Measurements from ENCODE around the gene ELL. TPM values are rescaled to one million over a fixed set of nuclear protein-coding genes. Genes with fewer than 3 reads are reported as not detected.

Gene ELL
- total and polyA plus RNA-seq, 9 of the 15 experiments (the other 6 are each of a cell fraction or from before 2014, with no cell fraction given): 0.24 to 22.5 (median 4.1) TPM

DNA sequence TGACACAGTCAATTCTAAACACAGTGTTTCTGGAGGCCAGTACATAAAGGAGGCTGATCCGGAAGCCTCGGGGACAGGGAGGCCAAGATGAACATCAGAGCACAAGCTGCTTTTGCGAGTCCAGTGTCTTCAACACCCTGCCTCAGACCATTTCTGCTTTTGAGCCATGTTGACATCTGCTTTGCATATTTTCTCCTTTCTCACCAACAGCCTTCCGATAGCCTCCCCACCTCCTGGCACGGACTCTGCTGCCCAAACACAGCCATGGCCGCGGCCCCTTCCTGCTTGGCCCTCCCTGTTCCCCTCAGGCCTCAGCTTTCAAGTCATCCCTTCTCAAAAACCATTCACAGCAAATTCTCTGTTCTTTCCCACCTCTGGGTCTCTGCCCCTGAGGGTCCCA lies 128.0 kb downstream of the ELL start (continued):
- TF ChIP-seq, protein P1, sequence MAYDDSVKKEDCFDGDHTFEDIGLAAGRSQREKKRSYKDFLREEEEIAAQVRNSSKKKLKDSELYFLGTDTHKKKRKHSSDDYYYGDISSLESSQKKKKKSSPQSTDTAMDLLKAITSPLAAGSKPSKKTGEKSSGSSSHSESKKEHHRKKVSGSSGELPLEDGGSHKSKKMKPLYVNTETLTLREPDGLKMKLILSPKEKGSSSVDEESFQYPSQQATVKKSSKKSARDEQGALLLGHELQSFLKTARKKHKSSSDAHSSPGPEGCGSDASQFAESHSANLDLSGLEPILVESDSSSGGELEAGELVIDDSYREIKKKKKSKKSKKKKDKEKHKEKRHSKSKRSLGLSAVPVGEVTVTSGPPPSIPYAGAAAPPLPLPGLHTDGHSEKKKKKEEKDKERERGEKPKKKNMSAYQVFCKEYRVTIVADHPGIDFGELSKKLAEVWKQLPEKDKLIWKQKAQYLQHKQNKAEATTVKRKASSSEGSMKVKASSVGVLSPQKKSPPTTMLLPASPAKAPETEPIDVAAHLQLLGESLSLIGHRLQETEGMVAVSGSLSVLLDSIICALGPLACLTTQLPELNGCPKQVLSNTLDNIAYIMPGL (CRISPR knock-in tag; IDR thresholded peaks at IDR 0.05): no peak
- TF ChIP-seq, protein P2, sequence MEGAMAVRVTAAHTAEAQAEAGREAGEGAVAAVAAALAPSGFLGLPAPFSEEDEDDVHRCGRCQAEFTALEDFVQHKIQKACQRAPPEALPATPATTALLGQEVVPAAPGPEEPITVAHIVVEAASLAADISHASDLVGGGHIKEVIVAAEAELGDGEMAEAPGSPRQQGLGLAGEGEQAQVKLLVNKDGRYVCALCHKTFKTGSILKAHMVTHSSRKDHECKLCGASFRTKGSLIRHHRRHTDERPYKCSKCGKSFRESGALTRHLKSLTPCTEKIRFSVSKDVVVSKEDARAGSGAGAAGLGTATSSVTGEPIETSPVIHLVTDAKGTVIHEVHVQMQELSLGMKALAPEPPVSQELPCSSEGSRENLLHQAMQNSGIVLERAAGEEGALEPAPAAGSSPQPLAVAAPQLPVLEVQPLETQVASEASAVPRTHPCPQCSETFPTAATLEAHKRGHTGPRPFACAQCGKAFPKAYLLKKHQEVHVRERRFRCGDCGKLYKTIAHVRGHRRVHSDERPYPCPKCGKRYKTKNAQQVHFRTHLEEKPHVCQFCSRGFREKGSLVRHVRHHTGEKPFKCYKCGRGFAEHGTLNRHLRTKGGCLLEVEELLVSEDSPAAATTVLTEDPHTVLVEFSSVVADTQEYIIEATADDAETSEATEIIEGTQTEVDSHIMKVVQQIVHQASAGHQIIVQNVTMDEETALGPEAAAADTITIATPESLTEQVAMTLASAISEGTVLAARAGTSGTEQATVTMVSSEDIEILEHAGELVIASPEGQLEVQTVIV (CRISPR knock-in tag; IDR thresholded peaks at IDR 0.05; ENCODE audit: borderline replicate concordance): no peak
- TF ChIP-seq ZNF133 (CRISPR knock-in tag; IDR thresholded peaks at IDR 0.05) (no peak), ZC3H4 (CRISPR knock-in tag; IDR thresholded peaks at IDR 0.05; ENCODE audit: borderline replicate concordance) (no peak), ARHGAP35 (IDR thresholded peaks at IDR 0.05; ENCODE audit: partially characterized antibody) (no peak), ZNF316 (IDR thresholded peaks at IDR 0.05) (no peak), FOXK2 (conservative IDR thresholded peaks at IDR 0.05 in 1 of 2, IDR thresholded peaks at IDR 0.05 in 1 of 2; ENCODE audit: low read depth in 2 of 2) (no peak), ZNF121 (CRISPR knock-in tag; conservative IDR thresholded peaks at IDR 0.05) (no peak), RUNX1 (IDR thresholded peaks at IDR 0.05; ENCODE audit: low read depth) (no peak)
- TF ChIP-seq, protein P3, sequence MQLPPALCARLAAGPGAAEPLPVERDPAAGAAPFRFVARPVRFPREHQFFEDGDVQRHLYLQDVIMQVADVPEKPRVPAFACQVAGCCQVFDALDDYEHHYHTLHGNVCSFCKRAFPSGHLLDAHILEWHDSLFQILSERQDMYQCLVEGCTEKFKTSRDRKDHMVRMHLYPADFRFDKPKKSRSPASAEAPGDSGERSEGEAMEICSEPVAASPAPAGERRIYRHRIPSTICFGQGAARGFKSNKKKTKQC (CRISPR knock-in tag; IDR thresholded peaks at IDR 0.05): no peak
